Measurements from ENCODE around the gene PSMA5.
"Not testable (repeated sequence)": the region's sequence is repeated elsewhere in the genome, so short reads cannot be mapped to it uniquely, and the experiment has no call there.

Gene PSMA5

DNA sequence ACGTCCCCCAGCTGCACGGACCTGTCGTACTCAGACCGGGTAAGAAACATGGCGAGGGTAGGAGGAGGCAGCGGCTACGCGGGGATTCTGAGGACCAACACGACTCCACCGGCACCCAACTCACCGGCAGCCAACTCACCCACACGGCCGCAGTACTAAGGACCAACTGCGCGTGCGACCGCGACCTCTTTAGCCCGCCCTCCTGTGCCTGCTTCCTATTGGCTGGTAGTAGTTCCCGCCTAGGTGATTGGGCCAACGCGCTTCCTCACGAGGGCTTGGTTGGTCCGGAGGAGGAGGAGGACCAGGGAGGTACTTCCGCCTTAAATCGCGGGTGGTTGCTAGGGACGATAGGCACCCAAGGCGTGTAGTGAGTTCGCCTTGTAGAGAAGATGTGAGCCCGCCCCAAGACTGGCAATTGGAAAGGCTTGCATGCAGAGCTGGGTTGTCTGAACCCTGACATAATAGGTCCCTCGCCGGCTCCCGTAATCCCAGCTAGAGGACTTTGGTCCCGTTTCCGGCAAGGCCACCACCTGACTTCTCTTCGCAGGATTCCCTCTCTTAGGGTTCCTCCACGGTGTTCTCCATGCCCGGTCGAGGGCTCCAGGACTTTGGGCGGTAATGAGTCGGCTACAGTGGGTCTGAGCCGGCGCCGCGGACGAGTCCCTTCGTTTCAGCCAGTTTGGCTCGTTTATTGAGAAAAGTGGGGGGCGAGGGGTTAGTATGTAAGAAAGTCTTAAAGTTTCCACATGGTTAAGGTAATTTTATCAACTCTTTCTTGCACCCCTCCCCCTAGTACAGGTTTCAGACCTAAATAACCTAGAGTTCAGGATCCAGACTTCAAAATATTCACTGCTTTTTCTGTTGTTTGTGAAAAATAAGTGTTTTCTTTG is at the start of gene PSMA5:
Gene PSMA5, minus strand, starts transcription at position 168 of the 890 bp plus-strand sequence. Its CDS starts 118 bp downstream, at position 50.
- DNase-seq: peak; percentile 97

DNA sequence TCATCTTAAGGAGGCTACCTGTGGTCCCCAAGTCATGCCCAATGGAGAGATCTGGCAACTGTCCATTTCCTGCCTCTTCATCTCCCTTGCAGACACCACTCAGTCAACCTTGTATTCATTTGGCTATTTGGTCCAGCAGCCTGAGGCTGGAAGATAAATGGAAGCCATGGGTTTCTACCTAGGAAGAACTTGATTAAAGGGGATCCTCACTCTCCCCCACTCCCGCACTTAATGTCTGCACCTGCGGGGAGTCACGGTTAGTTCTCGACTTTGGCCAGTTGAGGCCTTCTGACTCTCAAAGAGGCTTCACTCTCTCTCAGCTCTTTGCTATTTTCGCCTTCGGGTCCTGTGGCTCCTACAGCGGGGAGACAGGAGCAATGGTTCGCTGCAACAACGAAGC is 49.0 kb upstream of the PSMA5 start:
- no peak for DNase-seq

GRCh38 chr1:109474697-109475096 is 48.4 kb upstream of the PSMA5 start:
- DNase-seq: no peak

- DNase-seq: not testable (repeated sequence)
Measured at GRCh38 chr1:109473284-109474057, 47.2 kb upstream of the PSMA5 start.

DNA sequence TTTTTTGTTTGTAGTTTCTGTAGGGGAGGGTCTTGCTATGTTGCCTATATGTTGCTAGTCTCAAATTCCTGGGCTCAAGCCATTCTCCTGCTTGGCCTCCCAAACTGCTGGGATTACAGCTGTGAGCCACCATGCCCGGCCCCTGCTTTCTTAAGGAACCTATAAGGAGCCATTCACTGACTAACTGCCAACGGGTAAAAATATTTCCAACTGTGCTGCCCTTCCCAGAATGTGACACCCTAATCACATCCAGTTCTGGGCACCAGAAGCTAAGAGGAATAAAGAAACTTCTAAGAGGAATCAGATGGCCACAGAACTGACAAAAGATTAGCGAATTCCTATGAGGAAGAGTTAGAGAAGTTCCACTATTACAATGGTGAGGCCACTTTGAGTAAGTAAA is 46.5 kb upstream of the PSMA5 start:
- no peak for DNase-seq

DNA sequence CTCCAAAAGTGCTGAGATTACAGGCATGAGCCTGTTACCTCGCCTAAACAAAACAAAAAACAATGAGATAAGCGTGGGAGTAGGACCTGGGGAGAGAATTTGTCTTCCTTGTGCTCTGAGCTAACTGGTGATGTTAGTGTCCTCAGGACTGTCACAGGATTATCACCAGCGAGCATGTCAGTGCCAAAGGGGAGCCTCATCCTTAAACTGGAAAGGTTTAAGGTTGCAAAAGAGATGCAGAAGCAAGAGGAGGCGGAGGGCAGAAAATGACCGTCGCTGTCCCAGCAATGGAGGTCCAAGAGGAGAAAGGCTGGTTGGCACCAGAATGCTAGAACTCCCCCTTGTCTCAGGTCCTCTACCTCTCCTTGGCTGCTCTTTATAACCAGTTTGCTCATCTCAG is 44.0 kb upstream of the PSMA5 start:
- no peak for DNase-seq

DNA sequence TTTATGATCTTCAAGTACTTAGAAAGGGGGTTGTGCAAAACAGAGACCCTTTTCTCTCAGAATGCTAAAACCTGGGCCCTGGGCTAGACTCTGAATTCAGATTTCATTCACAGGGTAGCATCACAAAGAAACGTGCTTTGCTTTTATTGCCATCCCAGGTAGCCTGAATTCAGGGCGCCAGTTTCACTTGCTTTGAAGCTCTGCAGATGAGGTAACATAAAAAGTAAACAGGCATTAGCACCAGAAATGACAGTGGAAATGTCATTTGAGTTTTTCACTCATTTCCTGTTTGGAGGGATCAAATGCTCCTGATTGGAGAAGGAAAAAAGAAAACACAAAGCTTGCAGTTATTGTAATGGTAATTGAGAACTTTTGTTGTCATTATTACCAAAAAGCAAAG is 42.7 kb upstream of the PSMA5 start:
- DNase-seq: no peak

- DNase-seq: no peak
Measured at GRCh38 chr1:109468061-109468460, 41.8 kb upstream of the PSMA5 start.

DNA sequence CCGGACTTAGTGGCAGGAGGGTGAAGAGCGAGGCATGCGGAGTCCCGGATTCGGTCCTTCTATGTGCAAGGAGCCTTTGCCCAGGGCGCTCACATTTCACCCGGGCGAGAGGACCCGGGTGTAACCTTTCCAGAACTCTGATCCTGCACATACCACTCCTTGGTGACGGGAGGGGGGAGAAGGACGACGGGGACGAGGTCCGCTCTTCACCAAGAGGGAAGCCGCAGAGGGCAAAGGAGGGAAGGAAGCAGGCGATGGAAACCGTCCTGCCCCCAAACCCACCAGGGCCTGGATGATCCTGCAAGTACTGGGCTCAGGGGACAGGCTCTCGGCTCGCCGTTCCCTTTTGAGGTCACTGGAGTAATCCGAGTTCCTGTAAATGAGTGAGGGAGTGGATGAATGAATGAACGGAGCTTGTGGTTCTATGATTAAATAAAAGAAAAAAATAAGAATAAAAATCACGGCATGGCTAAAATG is 41.1 kb upstream of the PSMA5 start:
- no peak for DNase-seq

DNA sequence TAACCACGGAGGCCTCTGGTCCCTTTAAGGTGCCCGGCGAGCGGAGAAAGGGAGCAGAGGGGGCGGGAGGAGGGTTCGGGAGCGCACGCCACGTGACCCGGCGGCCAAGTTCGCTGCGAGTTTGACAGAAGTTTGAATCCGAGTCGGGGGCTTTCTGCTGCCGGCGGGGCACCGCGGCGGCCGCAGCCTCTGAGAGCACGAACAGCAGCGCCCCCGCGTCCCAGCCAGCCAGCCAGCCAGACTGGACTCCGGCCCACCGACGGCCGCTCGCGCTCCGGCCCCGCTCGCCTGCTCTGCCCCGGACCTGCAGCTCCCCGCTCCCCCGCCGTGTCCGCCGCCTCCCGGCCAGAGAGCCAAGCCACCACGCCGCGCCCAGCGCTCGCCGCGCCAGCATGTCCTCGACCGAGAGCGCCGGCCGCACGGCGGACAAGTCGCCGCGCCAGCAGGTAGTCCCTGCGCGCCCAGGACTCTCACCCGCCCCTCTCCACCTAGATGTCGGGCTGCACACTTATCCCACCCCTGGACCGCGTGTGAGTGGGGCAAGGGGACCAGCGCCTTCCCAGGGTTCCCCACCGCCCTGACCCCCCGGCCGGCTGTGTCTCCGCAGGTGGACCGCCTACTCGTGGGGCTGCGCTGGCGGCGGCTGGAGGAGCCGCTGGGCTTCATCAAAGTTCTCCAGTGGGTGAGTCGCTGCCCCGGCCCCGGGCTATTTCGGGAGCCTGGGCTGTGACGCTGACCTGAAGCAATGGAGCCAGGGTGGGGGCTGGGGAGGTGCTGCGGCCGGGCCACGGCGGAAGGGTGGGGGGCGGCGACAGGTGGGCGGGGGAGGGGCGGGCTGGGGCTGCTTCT is 40.4 kb upstream of the PSMA5 start, which contains the start of gene SYPL2:
Gene SYPL2, plus strand, starts transcription at position 95 of the 849 bp plus-strand sequence. Its CDS starts 298 bp downstream, at position 393.
- DNase-seq: no peak

DNA sequence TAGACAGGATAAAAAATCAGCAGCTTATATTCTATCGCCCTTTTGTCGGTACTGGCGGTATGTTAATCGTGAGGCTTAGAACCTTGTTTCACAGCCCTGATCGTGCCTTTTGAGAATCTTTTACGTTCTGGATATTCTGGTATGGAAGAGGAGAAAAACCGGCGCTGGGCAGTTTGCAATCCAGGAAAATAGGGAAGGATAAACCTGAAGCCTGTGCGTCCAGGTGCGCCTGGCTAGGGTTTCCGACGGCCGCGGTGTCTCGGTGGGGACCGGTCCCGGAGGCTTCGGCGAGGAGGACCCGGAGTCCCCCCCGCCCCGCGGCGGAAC is 39.8 kb upstream of the PSMA5 start:
- DNase-seq: no peak

GRCh38 chr1:109457819-109458218 is 31.6 kb upstream of the PSMA5 start:
- DNase-seq: no peak

GRCh38 chr1:109454497-109455133 is 28.4 kb upstream of the PSMA5 start:
- DNase-seq: no peak

GRCh38 chr1:109447524-109447923 is 21.3 kb upstream of the PSMA5 start:
- DNase-seq: no peak

- DNase-seq: not testable (repeated sequence)
Measured at GRCh38 chr1:109445949-109446695, 19.9 kb upstream of the PSMA5 start.

DNA sequence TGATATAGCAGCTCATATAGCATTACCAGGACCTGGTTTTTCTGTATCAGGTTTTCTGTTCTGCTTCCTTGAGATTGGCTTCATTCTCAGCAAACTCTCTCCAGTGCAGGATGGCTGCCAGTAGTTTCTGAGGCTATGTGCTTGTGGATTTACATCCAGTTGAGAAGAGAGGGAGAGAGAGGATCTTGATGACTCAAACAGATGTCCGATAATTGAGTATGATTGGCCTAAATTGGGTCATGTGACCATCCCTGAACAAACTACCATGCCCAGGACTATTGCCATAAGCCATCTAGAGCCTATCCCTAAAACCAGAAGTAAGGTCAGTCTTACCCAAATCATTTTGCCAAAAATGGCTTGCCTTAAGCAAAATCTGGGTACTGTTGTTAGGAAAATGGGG is 18.1 kb upstream of the PSMA5 start:
- DNase-seq: no peak

DNA sequence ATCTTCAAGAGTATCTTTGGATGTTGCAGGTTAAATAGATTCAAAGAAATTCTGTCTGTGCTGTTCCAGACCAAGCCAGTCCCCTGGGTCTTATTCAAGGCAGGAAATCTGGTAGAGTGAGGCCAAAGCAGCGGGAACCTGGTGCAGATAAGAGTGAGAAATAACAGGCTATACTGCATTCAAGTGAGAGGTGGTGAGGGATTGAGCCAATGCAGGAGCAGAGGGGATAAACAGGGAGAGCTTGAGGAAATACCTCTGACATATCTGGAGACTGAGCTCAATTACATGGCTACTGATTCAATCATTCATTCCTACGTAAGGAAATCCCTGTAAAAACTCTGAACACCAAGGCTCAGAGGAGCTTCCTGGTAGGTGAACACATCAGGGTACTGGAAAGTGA is 17.2 kb upstream of the PSMA5 start:
- DNase-seq: no peak

- no peak for DNase-seq
Measured at GRCh38 chr1:109441069-109441468, 14.8 kb upstream of the PSMA5 start.

DNA sequence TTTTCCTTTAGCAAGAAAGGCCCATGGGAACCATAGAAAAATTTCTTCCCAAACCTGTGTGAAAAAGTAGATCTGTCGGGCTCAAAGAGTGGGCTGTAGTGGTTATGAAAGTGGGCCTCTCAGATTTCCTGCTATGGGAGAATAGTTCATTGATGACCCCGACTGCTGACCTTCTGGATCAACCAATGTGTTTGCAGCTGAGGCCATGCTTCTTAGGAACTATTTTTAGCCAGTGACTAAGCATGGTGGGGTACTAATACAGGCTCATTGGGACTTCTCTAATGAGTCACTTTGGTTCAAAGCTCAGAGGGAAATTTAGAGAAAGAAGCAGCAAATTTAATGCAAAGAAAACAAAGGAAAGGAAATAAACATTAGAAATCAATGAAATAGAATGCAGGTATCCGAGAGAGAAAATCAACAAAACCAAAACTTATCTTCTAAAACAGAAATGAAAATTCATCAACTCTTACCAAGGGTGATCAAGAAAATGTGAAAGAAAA is 12.6 kb upstream of the PSMA5 start:
- DNase-seq: peak; percentile 61

DNA sequence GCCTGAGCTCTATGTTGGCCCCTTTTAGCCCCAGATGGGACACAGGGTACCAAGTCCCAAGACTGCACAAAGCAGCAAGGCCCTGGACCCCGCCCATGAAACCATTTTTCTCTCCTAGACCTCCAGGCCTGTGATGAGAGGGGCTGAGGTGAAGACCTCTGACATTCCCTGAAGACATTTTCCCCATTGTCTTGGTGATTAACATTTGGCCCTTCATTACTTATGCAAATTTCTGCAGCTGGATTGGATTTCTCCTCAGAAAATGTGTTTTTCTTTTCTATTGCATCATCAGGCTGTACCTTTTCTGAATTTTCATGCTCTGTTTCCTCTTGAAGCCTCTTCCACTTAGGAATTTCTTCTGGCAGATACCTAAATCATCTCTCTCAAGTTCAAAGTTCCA is 8.2 kb upstream of the PSMA5 start:
- DNase-seq: no peak

DNA sequence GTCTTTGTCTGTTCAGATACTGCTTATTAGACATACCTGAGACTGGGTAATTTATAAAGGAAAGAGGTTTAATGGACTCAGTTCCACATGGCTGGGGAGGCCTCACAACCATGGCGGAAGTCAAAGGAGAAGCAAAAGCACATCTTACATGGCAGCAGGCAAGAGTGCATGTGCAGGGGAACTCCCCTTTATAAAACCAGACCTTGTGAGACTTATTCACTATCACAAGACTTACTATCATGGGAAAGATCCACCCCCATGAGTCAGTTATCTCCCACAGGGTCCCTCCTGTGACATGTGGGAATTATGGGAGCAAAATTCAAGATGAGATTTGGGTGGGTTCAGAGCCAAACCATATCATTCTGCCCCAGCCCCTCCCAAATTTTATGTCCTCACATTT is 7.1 kb upstream of the PSMA5 start:
- no peak for DNase-seq

- no peak for DNase-seq
Measured at GRCh38 chr1:109432336-109432735, 6.1 kb upstream of the PSMA5 start.
